Measurements from ENCODE around the gene STEAP1B. TPM values are rescaled to one million over a fixed set of nuclear protein-coding genes. Genes with fewer than 3 reads are reported as not detected.

Gene STEAP1B
- total and polyA plus RNA-seq, 4 donors: 0.06 to 0.28 (median 0.08) TPM; not detected in 1

- H3K27me3 ChIP-seq (ENCODE audit: control insufficient read depth in 4 of 4, insufficient read depth in 4 of 4, low read length in 3 of 4): no peaks in the 10 kb centered on the region
- DNase-seq (ENCODE audit: low spot score): no peak
- TF ChIP-seq RXRA (IDR thresholded peaks at IDR 0.05) (no peak), EGR1 (IDR thresholded peaks at IDR 0.05; ENCODE audit: low read depth in 2 of 2) (no peak), CTCF (IDR thresholded peaks at IDR 0.05; ENCODE audit: low read depth, low read length, missing input control) (no peak), FOXA1 (IDR thresholded peaks at IDR 0.05) (no peak), HNF4G (IDR thresholded peaks at IDR 0.05) (no peak), SP1 (IDR thresholded peaks at IDR 0.05) (no peak), ZBTB33 (IDR thresholded peaks at IDR 0.05) (no peak), HNF4A (conservative IDR thresholded peaks at IDR 0.05) (no peak), ATF3 (IDR thresholded peaks at IDR 0.05) (no peak), FOXA2 (IDR thresholded peaks at IDR 0.05) (no peak), GABPA (IDR thresholded peaks at IDR 0.05 in 1 of 2, conservative IDR thresholded peaks at IDR 0.05 in 1 of 2) (no peak), YY1 (IDR thresholded peaks at IDR 0.05) (no peak), RAD21 (IDR thresholded peaks at IDR 0.05) (no peak), JUND (IDR thresholded peaks at IDR 0.05) (no peak), TAF1 (conservative IDR thresholded peaks at IDR 0.05) (no peak), NR2F2 (IDR thresholded peaks at IDR 0.05) (no peak)
- TF ChIP-seq, protein P1, sequence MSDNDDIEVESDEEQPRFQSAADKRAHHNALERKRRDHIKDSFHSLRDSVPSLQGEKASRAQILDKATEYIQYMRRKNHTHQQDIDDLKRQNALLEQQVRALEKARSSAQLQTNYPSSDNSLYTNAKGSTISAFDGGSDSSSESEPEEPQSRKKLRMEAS (IDR thresholded peaks at IDR 0.05): no peak
- TF ChIP-seq, protein P2, sequence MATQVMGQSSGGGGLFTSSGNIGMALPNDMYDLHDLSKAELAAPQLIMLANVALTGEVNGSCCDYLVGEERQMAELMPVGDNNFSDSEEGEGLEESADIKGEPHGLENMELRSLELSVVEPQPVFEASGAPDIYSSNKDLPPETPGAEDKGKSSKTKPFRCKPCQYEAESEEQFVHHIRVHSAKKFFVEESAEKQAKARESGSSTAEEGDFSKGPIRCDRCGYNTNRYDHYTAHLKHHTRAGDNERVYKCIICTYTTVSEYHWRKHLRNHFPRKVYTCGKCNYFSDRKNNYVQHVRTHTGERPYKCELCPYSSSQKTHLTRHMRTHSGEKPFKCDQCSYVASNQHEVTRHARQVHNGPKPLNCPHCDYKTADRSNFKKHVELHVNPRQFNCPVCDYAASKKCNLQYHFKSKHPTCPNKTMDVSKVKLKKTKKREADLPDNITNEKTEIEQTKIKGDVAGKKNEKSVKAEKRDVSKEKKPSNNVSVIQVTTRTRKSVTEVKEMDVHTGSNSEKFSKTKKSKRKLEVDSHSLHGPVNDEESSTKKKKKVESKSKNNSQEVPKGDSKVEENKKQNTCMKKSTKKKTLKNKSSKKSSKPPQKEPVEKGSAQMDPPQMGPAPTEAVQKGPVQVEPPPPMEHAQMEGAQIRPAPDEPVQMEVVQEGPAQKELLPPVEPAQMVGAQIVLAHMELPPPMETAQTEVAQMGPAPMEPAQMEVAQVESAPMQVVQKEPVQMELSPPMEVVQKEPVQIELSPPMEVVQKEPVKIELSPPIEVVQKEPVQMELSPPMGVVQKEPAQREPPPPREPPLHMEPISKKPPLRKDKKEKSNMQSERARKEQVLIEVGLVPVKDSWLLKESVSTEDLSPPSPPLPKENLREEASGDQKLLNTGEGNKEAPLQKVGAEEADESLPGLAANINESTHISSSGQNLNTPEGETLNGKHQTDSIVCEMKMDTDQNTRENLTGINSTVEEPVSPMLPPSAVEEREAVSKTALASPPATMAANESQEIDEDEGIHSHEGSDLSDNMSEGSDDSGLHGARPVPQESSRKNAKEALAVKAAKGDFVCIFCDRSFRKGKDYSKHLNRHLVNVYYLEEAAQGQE (IDR thresholded peaks at IDR 0.05): no peak
- H3K9ac ChIP-seq (ENCODE audit: low read depth in 1 of 2, low read length in 2 of 2): no peak overlapping the region
- H3K36me3 ChIP-seq (ENCODE audit: control insufficient read depth in 4 of 4, insufficient read depth in 3 of 4, low read depth in 1 of 4, low read length in 3 of 4): no peaks in the 10 kb centered on the region
- no peaks in the 10 kb centered on the region for H3K4me1 ChIP-seq (ENCODE audit: control insufficient read depth in 4 of 4, insufficient read depth in 4 of 4, low read length in 3 of 4)
- 89% methylated on average over 3 of the region's 3 CpGs for WGBS
- H3K9me3 ChIP-seq (ENCODE audit: control insufficient read depth in 4 of 4, low read length in 3 of 4): no peaks in the 10 kb centered on the region
- no peak overlapping the region for H3K27ac ChIP-seq (ENCODE audit: low read depth in 1 of 2, low read length in 2 of 2)
- no peak overlapping the region for H3K4me3 ChIP-seq (ENCODE audit: low read depth in 1 of 3, low read length in 3 of 3)
Measured at GRCh38 chr7:22469371-22470143, 30.4 kb downstream of the STEAP1B start.

Data from liver (tissue), 9 donors.